IgD-negative memory B cell (primary cell): ENCODE data around the gene ELAC2. TPM values are rescaled to one million over a fixed set of nuclear protein-coding genes. Genes with fewer than 3 reads are reported as not detected.

Experiments used
- H3K27ac Mint-ChIP-seq, 3 donors: one replicate each; pipeline ENCODE4 v1.8.0; 2020 to 2022; ENCODE audit warnings: mild to moderate bottlenecking in 3 of 3, mixed read lengths in 3 of 3, moderate library complexity in 1 of 3
- H3K27me3 Mint-ChIP-seq: one replicate; pipeline ENCODE4 v1.8.0; 2021; ENCODE audit warnings: mixed read lengths
- H3K36me3 Mint-ChIP-seq: one replicate; pipeline ENCODE4 v1.8.0; 2020; ENCODE audit warnings: mild to moderate bottlenecking, mixed read lengths
- H3K4me1 Mint-ChIP-seq, 3 donors: one replicate each; pipeline ENCODE4 v1.8.0; 2020 to 2022; ENCODE audit warnings: mixed read lengths in 3 of 3, mild to moderate bottlenecking in 1 of 3
- H3K4me3 Mint-ChIP-seq, 4 donors: one replicate each; pipeline ENCODE4 v1.8.0; 2020 to 2022; ENCODE audit warnings: mild to moderate bottlenecking in 4 of 4, mixed read lengths in 4 of 4, moderate library complexity in 3 of 4
- H3K9me3 Mint-ChIP-seq, 3 donors: one replicate each; pipeline ENCODE4 v1.8.0; 2020 to 2021; ENCODE audit warnings: mixed read lengths in 3 of 3, mild to moderate bottlenecking in 1 of 3
- polyA plus RNA-seq: library from polyadenylated mRNA; unstranded; fragments of 300-500 nt; fragmentation: Illumina TruSeq; gene quantifications from one replicate; pipeline ENCODE4 v1.2.3, GENCODE V29; 2021

The ELAC2 gene
- polyA plus RNA-seq, 1 donor from 2014 or later = 56.3 TPM

GRCh38 chr17:13003927-13004326, 13.9 kb downstream of the ELAC2 start:
- no peak overlapping the region for H3K27ac Mint-ChIP-seq
- no peaks in the 10 kb centered on the region for H3K27me3 Mint-ChIP-seq
- no peak overlapping the region for H3K4me3 Mint-ChIP-seq
- H3K4me1 Mint-ChIP-seq = peaks cover 0 to 2% (median 0%) of the 10 kb centered on the region in 3 donors
- peaks cover 2% of the 10 kb centered on the region for H3K36me3 Mint-ChIP-seq
- H3K9me3 Mint-ChIP-seq = no peaks in the 10 kb centered on the region

- H3K27ac Mint-ChIP-seq = no peak overlapping the region
- no peak overlapping the region for H3K4me3 Mint-ChIP-seq
- no peaks in the 10 kb centered on the region for H3K9me3 Mint-ChIP-seq
- no peaks in the 10 kb centered on the region for H3K27me3 Mint-ChIP-seq
- peaks cover 0 to 2% (median 0%) of the 10 kb centered on the region in 3 donors for H3K4me1 Mint-ChIP-seq
- peaks cover 2% of the 10 kb centered on the region for H3K36me3 Mint-ChIP-seq
These were observed 14.4 kb downstream of the ELAC2 start for GRCh38 chr17:13003454-13003851.

- H3K36me3 Mint-ChIP-seq = peaks cover 2% of the 10 kb centered on the region
- H3K4me1 Mint-ChIP-seq = peaks cover 0 to 2% (median 0%) of the 10 kb centered on the region in 3 donors
These were observed 14.9 kb downstream of the ELAC2 start for GRCh38 chr17:13002761-13003453.

DNA sequence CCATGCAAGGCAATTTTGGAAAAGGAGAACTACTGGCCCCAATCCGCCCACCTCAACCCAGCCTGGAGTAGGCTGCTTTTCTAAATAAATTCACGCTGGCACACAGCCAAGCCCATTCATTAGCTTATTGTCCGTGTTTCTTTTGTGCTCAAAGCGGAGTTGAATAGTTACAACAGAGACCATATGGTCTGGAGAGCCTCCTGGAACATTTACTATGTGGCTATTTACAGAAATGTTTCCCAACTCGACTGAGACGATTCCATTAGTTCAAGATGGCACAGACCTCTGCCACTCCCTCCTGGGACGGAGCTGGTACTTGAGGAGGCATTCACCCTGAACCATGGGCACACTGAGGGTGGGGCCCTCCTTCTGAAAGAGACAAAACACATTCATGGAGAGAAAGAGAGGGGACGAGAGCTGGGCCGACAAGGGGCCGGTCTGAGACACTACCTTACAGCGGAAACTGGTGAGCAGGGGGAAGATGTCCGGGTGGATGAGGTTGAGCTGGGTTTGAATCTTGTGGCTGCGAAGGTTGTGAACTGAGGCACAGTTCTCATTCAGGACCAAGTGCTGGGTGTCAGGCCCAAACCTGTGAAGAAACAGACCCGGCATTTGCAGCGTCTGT, 15.7 kb downstream of the ELAC2 start:
- Mint-ChIP-seq H3K36me3 (peaks cover 2% of the 10 kb centered on the region), H3K27me3 (no peaks in the 10 kb centered on the region), H3K9me3 (no peaks in the 10 kb centered on the region), H3K4me3 (no peak overlapping the region), H3K27ac (no peak overlapping the region), H3K4me1 (peaks cover 0 to 2% (median 0%) of the 10 kb centered on the region in 3 donors)

More at GRCh38 chr17:13002761-13003453, 14.9 kb downstream of the ELAC2 start:
- no peak overlapping the region for H3K4me3 Mint-ChIP-seq
- no peak overlapping the region for H3K27ac Mint-ChIP-seq
- H3K9me3 Mint-ChIP-seq = no peaks in the 10 kb centered on the region
- H3K27me3 Mint-ChIP-seq = no peaks in the 10 kb centered on the region

- Mint-ChIP-seq H3K9me3 (no peaks in the 10 kb centered on the region), H3K27ac (no peak overlapping the region), H3K4me3 (no peak overlapping the region), H3K36me3 (peaks cover 2% of the 10 kb centered on the region), H3K4me1 (peaks cover 0 to 2% (median 0%) of the 10 kb centered on the region in 3 donors), H3K27me3 (no peaks in the 10 kb centered on the region)
These were observed 17.3 kb downstream of the ELAC2 start for GRCh38 chr17:13000561-13000960.

GRCh38 chr17:12998874-12999273, 19.0 kb downstream of the ELAC2 start:
- Mint-ChIP-seq H3K4me1 (peaks cover 0 to 2% (median 0%) of the 10 kb centered on the region in 3 donors), H3K27ac (no peak overlapping the region), H3K36me3 (peaks cover 4% of the 10 kb centered on the region), H3K4me3 (no peak overlapping the region), H3K27me3 (no peaks in the 10 kb centered on the region), H3K9me3 (no peaks in the 10 kb centered on the region)

DNA sequence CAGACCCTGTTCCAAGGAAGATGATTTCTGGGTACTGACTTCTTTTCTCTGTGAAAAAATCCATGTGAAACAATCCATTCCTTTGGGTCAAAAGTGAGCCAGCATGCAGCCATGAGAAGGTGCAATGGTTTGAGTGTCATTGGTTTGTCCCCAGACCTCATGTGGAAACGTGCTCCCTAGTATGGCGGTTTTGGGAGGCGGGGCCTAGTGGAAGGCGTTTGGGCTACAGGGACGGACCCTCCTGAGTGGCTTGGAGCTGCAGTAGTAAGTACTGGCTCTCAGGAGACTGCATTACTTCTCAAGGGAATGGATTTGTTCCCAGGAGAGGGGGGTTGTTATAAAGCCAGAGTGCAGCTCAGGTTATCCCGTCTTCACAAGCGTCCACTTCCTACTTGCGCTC, 19.4 kb downstream of the ELAC2 start:
- Mint-ChIP-seq H3K4me3 (no peak overlapping the region), H3K36me3 (peaks cover 3% of the 10 kb centered on the region), H3K27ac (no peak overlapping the region), H3K4me1 (no peaks in the 10 kb centered on the region), H3K9me3 (no peaks in the 10 kb centered on the region), H3K27me3 (no peaks in the 10 kb centered on the region)

- H3K9me3 Mint-ChIP-seq = no peaks in the 10 kb centered on the region
- no peak overlapping the region for H3K4me3 Mint-ChIP-seq
- H3K27ac Mint-ChIP-seq = no peak overlapping the region
- no peaks in the 10 kb centered on the region for H3K27me3 Mint-ChIP-seq
- peaks cover 4% of the 10 kb centered on the region for H3K36me3 Mint-ChIP-seq
- H3K4me1 Mint-ChIP-seq = no peaks in the 10 kb centered on the region
These were observed 20.9 kb downstream of the ELAC2 start for GRCh38 chr17:12996941-12997340.

- no peaks in the 10 kb centered on the region for H3K27me3 Mint-ChIP-seq
- no peaks in the 10 kb centered on the region for H3K9me3 Mint-ChIP-seq
- H3K4me3 Mint-ChIP-seq = no peak overlapping the region
- no peak overlapping the region for H3K27ac Mint-ChIP-seq
- H3K36me3 Mint-ChIP-seq = peaks cover 4% of the 10 kb centered on the region
- peaks cover 0 to 2% (median 0%) of the 10 kb centered on the region in 3 donors for H3K4me1 Mint-ChIP-seq
These were observed 21.5 kb downstream of the ELAC2 start for GRCh38 chr17:12996357-12996756.

- peaks cover 4% of the 10 kb centered on the region for H3K36me3 Mint-ChIP-seq
- no peaks in the 10 kb centered on the region for H3K9me3 Mint-ChIP-seq
- H3K4me1 Mint-ChIP-seq = peaks cover 0 to 2% (median 0%) of the 10 kb centered on the region in 3 donors
- no peaks in the 10 kb centered on the region for H3K27me3 Mint-ChIP-seq
- no peak overlapping the region for H3K27ac Mint-ChIP-seq
- H3K4me3 Mint-ChIP-seq = no peak overlapping the region
These were observed 21.9 kb downstream of the ELAC2 start for GRCh38 chr17:12995896-12996295.

- Mint-ChIP-seq H3K4me3 (no peak overlapping the region), H3K27me3 (no peaks in the 10 kb centered on the region), H3K9me3 (no peaks in the 10 kb centered on the region), H3K36me3 (peaks cover 4% of the 10 kb centered on the region), H3K4me1 (peaks cover 0 to 2% (median 0%) of the 10 kb centered on the region in 3 donors), H3K27ac (peak overlapping the region in 1 of 3 donors; percentile 32)
These were observed 22.5 kb downstream of the ELAC2 start for GRCh38 chr17:12995106-12995895.

- peak overlapping the region in 1 of 3 donors; percentile 32 for H3K27ac Mint-ChIP-seq
- H3K27me3 Mint-ChIP-seq = no peaks in the 10 kb centered on the region
- no peaks in the 10 kb centered on the region for H3K9me3 Mint-ChIP-seq
- peaks cover 4% of the 10 kb centered on the region for H3K36me3 Mint-ChIP-seq
- H3K4me3 Mint-ChIP-seq = no peak overlapping the region
- peaks cover 0 to 4% (median 2%) of the 10 kb centered on the region in 3 donors for H3K4me1 Mint-ChIP-seq
These were observed 23.3 kb downstream of the ELAC2 start for GRCh38 chr17:12994341-12995074.

DNA sequence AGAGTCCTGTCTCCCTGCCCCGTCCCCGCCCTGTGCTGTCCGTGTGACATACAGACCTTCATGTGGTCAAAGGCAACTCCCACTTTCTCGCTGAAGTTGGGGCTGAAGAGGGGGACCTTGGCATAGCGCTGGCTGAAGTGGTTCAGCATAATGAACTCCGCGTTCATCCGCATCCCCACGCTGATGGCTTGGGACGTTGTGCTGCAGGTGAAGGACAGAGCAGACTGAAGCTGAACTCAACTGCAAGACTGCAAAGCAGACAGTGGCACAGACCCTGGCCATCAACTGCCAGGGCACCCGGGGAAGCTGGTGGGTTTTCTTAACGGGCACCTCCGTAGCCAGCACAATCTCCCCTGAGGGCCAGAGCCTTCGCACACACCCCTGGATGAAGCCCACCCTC, 24.2 kb downstream of the ELAC2 start:
- peaks cover 4% of the 10 kb centered on the region for H3K36me3 Mint-ChIP-seq
- H3K27me3 Mint-ChIP-seq = no peaks in the 10 kb centered on the region
- peak overlapping the region in 2 of 3 donors; percentile 50 to 67 for H3K27ac Mint-ChIP-seq
- no peaks in the 10 kb centered on the region for H3K9me3 Mint-ChIP-seq
- no peak overlapping the region for H3K4me3 Mint-ChIP-seq
- peaks cover 3 to 8% (median 4%) of the 10 kb centered on the region in 3 donors for H3K4me1 Mint-ChIP-seq

- no peak overlapping the region for H3K4me3 Mint-ChIP-seq
- peaks cover 4 to 12% (median 9%) of the 10 kb centered on the region in 3 donors for H3K4me1 Mint-ChIP-seq
- H3K36me3 Mint-ChIP-seq = peaks cover 4% of the 10 kb centered on the region
- H3K27me3 Mint-ChIP-seq = no peaks in the 10 kb centered on the region
- no peaks in the 10 kb centered on the region for H3K9me3 Mint-ChIP-seq
- peak overlapping the region in 1 of 3 donors; percentile 74 for H3K27ac Mint-ChIP-seq
These were observed 25.2 kb downstream of the ELAC2 start for GRCh38 chr17:12992676-12993075.
